SJCRH30 (cell line): ENCODE data around the gene PNLDC1. TPM values are rescaled to one million over a fixed set of nuclear protein-coding genes. Genes with fewer than 3 reads are reported as not detected.
A peak's percentile ranks its signal among the peaks of the same experiment; 100 is the strongest.
"Not testable (repeated sequence)": the region's sequence is repeated elsewhere in the genome, so short reads cannot be mapped to it uniquely, and the experiment has no call there.

Experiments
- DNase-seq, 2 experiments: peaks; one replicate each; pipeline ENCODE4 v3.0.0-alpha.2; 2015 to 2020
- H3K27ac ChIP-seq: fragments of 250-450 bp; sonication (Bioruptor Pico); 2 replicates; pipeline ENCODE4 v1.5.1; 2020; ENCODE audit warnings: mild to moderate bottlenecking, moderate library complexity
- H3K27me3 ChIP-seq: fragments of 250-450 bp; sonication (Bioruptor Pico); 2 replicates; pipeline ENCODE4 v1.5.1; 2020; ENCODE audit warnings: mild to moderate bottlenecking, moderate library complexity
- H3K36me3 ChIP-seq: fragments of 250-450 bp; sonication (Bioruptor Pico); 2 replicates; pipeline ENCODE4 v1.5.1; 2020; ENCODE audit warnings: mild to moderate bottlenecking, moderate library complexity
- H3K4me1 ChIP-seq: fragments of 250-450 bp; sonication (Bioruptor Pico); 2 replicates; pipeline ENCODE4 v1.5.1; 2020; ENCODE audit warnings: mild to moderate bottlenecking, moderate library complexity
- H3K4me3 ChIP-seq: fragments of 250-450 bp; sonication (Bioruptor Pico); 2 replicates; pipeline ENCODE4 v1.5.1; 2020; ENCODE audit warnings: mild to moderate bottlenecking, moderate library complexity
- H3K9me3 ChIP-seq: fragments of 250-450 bp; sonication (Bioruptor Pico); replicated peaks from 2 replicates; pipeline ENCODE4 v1.5.1; 2020; ENCODE audit warnings: mild to moderate bottlenecking, moderate library complexity
- total RNA-seq: library from RNA; depleted of rRNA; stranded (reverse); fragments of >200 nt; shearing (Covaris generic); gene quantifications from 2 replicates; pipeline ENCODE4 v1.2.3, GENCODE V29; 2014

PNLDC1 gene
- total RNA-seq, 1 experiment from 2014 or later: not detected

GRCh38 chr6:159842035-159842434 lies 42.0 kb downstream of the PNLDC1 start:
- Histone ChIP-seq H3K27ac (no peak overlapping the region), H3K27me3 (no peaks in the 10 kb centered on the region; the same call in 1 of the 2 replicates), H3K9me3 (no peaks in the 10 kb centered on the region), H3K4me1 (no peaks in the 10 kb centered on the region), H3K36me3 (no peaks in the 10 kb centered on the region), H3K4me3 (no peak overlapping the region)
- peak in 1 of 2 experiments; percentile 46 for DNase-seq

- Histone ChIP-seq H3K4me1 (no peaks in the 10 kb centered on the region), H3K36me3 (no peaks in the 10 kb centered on the region), H3K27ac (no peak overlapping the region), H3K4me3 (no peak overlapping the region), H3K27me3 (no peaks in the 10 kb centered on the region), H3K9me3 (no peaks in the 10 kb centered on the region)
- no peak for DNase-seq
Observed at GRCh38 chr6:159844737-159845645, 44.9 kb downstream of the PNLDC1 start.

GRCh38 chr6:159848552-159848951 lies 48.5 kb downstream of the PNLDC1 start:
- H3K36me3 ChIP-seq, H3K4me1 ChIP-seq, DNase-seq, H3K27me3 ChIP-seq, H3K9me3 ChIP-seq, H3K27ac ChIP-seq, H3K4me3 ChIP-seq: not testable (repeated sequence)

- not testable (repeated sequence) for H3K27me3 ChIP-seq, H3K4me3 ChIP-seq, H3K36me3 ChIP-seq, H3K4me1 ChIP-seq, DNase-seq, H3K27ac ChIP-seq, H3K9me3 ChIP-seq
Observed at GRCh38 chr6:159849851-159850250, 49.8 kb downstream of the PNLDC1 start.

GRCh38 chr6:159852877-159853276 lies 52.8 kb downstream of the PNLDC1 start:
- Histone ChIP-seq H3K27me3 (no peaks in the 10 kb centered on the region), H3K27ac (no peak overlapping the region), H3K4me3 (no peak overlapping the region), H3K4me1 (no peaks in the 10 kb centered on the region), H3K9me3 (no peaks in the 10 kb centered on the region), H3K36me3 (no peaks in the 10 kb centered on the region)
- DNase-seq: peak in 1 of 2 experiments; percentile 32

- H3K4me1 ChIP-seq: no peaks in the 10 kb centered on the region
- H3K36me3 ChIP-seq: no peaks in the 10 kb centered on the region
- no peaks in the 10 kb centered on the region for H3K27me3 ChIP-seq
- H3K4me3 ChIP-seq: no peak overlapping the region
- DNase-seq: no peak
- no peaks in the 10 kb centered on the region for H3K9me3 ChIP-seq
- H3K27ac ChIP-seq: no peak overlapping the region
Observed at GRCh38 chr6:159853754-159854153, 53.7 kb downstream of the PNLDC1 start.

- no peak for DNase-seq
- no peak overlapping the region for H3K27ac ChIP-seq
Observed at GRCh38 chr6:159854959-159855358, 54.9 kb downstream of the PNLDC1 start.

GRCh38 chr6:159858259-159858658 lies 58.2 kb downstream of the PNLDC1 start:
- H3K4me1 ChIP-seq: no peaks in the 10 kb centered on the region
- H3K27me3 ChIP-seq: no peaks in the 10 kb centered on the region
- DNase-seq: no peak
- H3K27ac ChIP-seq: no peak overlapping the region
- no peaks in the 10 kb centered on the region for H3K36me3 ChIP-seq
- no peak overlapping the region for H3K4me3 ChIP-seq
- no peaks in the 10 kb centered on the region for H3K9me3 ChIP-seq

More at GRCh38 chr6:159854959-159855358, 54.9 kb downstream of the PNLDC1 start:
- Histone ChIP-seq H3K9me3 (no peaks in the 10 kb centered on the region), H3K27me3 (no peaks in the 10 kb centered on the region), H3K4me3 (no peak overlapping the region), H3K36me3 (no peaks in the 10 kb centered on the region), H3K4me1 (no peaks in the 10 kb centered on the region)

GRCh38 chr6:159860482-159860881 lies 60.4 kb downstream of the PNLDC1 start:
- Histone ChIP-seq H3K27me3 (no peaks in the 10 kb centered on the region), H3K36me3 (no peaks in the 10 kb centered on the region), H3K27ac (no peak overlapping the region), H3K9me3 (no peaks in the 10 kb centered on the region), H3K4me1 (no peaks in the 10 kb centered on the region), H3K4me3 (no peak overlapping the region)
- no peak for DNase-seq

- Histone ChIP-seq H3K27ac (no peak overlapping the region), H3K9me3 (no peaks in the 10 kb centered on the region), H3K4me1 (no peaks in the 10 kb centered on the region), H3K36me3 (no peaks in the 10 kb centered on the region), H3K4me3 (no peak overlapping the region), H3K27me3 (no peaks in the 10 kb centered on the region)
- no peak for DNase-seq
Observed at GRCh38 chr6:159862103-159862502, 62.0 kb downstream of the PNLDC1 start.

- DNase-seq: peak; percentile 56 to 88
- not testable (repeated sequence) for H3K27me3 ChIP-seq, H3K36me3 ChIP-seq, H3K4me1 ChIP-seq, H3K4me3 ChIP-seq, H3K27ac ChIP-seq, H3K9me3 ChIP-seq
Observed at GRCh38 chr6:159863341-159863740, 63.3 kb downstream of the PNLDC1 start.

GRCh38 chr6:159865226-159865920 lies 65.3 kb downstream of the PNLDC1 start:
- Histone ChIP-seq H3K9me3 (no peaks in the 10 kb centered on the region; the same call in 1 of the 2 replicates), H3K4me1 (no peaks in the 10 kb centered on the region), H3K27ac (no peak overlapping the region), H3K36me3 (no peaks in the 10 kb centered on the region), H3K27me3 (no peaks in the 10 kb centered on the region), H3K4me3 (no peak overlapping the region)
- no peak for DNase-seq

GRCh38 chr6:159866286-159867247 lies 66.5 kb downstream of the PNLDC1 start:
- DNase-seq: no peak
- Histone ChIP-seq H3K4me3 (no peak overlapping the region), H3K36me3 (no peaks in the 10 kb centered on the region), H3K27me3 (no peaks in the 10 kb centered on the region), H3K9me3 (no peaks in the 10 kb centered on the region; the same call in 1 of the 2 replicates), H3K4me1 (no peaks in the 10 kb centered on the region), H3K27ac (no peak overlapping the region)
